ENCODE results near the gene CNIH3.

CNIH3 gene

DNA sequence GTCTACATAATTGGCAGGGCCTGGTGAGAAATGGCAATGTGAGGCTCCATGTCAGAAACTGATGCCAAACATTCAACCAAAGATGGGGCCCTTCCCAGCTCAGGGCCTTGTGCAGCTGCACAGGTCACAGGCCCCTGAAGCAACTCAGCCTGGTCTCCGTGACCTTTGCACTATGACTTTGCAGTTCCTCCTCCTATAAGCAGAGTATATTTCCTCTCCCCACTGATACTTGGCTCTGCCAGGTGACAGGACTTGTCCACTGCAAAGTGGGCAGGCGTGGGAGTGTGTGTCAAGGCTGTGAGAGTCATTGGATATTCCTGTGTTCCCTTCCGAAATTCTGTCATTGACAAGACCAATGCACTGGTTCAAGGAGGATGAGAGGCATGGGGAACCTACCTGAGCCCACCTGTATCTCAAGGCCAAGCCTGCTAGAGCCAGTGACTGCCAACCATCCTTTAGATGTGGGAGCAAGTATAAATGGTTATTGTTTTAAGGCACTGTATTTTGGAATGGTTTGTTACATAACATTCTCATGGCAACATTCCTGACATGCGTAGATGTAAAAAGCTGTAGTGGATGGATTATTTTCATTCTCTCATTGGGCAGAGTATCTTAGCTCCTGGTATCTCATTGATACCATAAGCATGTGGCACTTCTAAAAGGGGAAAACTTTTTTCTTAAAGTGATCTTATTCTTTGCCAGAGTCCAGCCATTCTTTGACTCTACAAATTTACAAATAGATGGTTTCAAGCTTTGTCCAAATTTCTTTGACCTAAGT is 75.2 kb downstream of the CNIH3 start:
- TF ChIP-seq PPARA (CRISPR knock-in tag; IDR thresholded peaks at IDR 0.05; ENCODE audit: borderline replicate concordance), result no peak
- TF ChIP-seq ARNTL (CRISPR knock-in tag; IDR thresholded peaks at IDR 0.05; ENCODE audit: borderline replicate concordance, low read depth), result no peak
- TF ChIP-seq TOX (CRISPR knock-in tag; IDR thresholded peaks at IDR 0.05; ENCODE audit: borderline replicate concordance), result no peak
- TF ChIP-seq, protein P1, sequence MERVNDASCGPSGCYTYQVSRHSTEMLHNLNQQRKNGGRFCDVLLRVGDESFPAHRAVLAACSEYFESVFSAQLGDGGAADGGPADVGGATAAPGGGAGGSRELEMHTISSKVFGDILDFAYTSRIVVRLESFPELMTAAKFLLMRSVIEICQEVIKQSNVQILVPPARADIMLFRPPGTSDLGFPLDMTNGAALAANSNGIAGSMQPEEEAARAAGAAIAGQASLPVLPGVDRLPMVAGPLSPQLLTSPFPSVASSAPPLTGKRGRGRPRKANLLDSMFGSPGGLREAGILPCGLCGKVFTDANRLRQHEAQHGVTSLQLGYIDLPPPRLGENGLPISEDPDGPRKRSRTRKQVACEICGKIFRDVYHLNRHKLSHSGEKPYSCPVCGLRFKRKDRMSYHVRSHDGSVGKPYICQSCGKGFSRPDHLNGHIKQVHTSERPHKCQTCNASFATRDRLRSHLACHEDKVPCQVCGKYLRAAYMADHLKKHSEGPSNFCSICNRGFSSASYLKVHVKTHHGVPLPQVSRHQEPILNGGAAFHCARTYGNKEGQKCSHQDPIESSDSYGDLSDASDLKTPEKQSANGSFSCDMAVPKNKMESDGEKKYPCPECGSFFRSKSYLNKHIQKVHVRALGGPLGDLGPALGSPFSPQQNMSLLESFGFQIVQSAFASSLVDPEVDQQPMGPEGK (CRISPR knock-in tag; IDR thresholded peaks at IDR 0.05; ENCODE audit: borderline replicate concordance), result no peak
- TF ChIP-seq ESRRG (CRISPR knock-in tag; IDR thresholded peaks at IDR 0.05), result no peak
- TF ChIP-seq OSR1 (CRISPR knock-in tag; IDR thresholded peaks at IDR 0.05), result no peak
- no peak for TF ChIP-seq ZFP30 (CRISPR knock-in tag; IDR thresholded peaks at IDR 0.05)
- no peak for TF ChIP-seq ZNF70 (CRISPR knock-in tag; IDR thresholded peaks at IDR 0.05)
- no peak for TF ChIP-seq SNAI2 (CRISPR knock-in tag; IDR thresholded peaks at IDR 0.05)
- TF ChIP-seq ISL1 (CRISPR knock-in tag; IDR thresholded peaks at IDR 0.05), result no peak
- TF ChIP-seq GLIS3 (CRISPR knock-in tag; IDR thresholded peaks at IDR 0.05), result no peak
- TF ChIP-seq ZFP3 (CRISPR knock-in tag; IDR thresholded peaks at IDR 0.05), result no peak
- TF ChIP-seq BACH2 (CRISPR knock-in tag; IDR thresholded peaks at IDR 0.05; ENCODE audit: borderline replicate concordance), result no peak
- TF ChIP-seq, protein P2, sequence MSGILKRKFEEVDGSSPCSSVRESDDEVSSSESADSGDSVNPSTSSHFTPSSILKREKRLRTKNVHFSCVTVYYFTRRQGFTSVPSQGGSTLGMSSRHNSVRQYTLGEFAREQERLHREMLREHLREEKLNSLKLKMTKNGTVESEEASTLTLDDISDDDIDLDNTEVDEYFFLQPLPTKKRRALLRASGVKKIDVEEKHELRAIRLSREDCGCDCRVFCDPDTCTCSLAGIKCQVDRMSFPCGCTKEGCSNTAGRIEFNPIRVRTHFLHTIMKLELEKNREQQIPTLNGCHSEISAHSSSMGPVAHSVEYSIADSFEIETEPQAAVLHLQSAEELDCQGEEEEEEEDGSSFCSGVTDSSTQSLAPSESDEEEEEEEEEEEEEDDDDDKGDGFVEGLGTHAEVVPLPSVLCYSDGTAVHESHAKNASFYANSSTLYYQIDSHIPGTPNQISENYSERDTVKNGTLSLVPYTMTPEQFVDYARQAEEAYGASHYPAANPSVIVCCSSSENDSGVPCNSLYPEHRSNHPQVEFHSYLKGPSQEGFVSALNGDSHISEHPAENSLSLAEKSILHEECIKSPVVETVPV (CRISPR knock-in tag; IDR thresholded peaks at IDR 0.05), result no peak
- ATAC-seq, result no peak

DNA sequence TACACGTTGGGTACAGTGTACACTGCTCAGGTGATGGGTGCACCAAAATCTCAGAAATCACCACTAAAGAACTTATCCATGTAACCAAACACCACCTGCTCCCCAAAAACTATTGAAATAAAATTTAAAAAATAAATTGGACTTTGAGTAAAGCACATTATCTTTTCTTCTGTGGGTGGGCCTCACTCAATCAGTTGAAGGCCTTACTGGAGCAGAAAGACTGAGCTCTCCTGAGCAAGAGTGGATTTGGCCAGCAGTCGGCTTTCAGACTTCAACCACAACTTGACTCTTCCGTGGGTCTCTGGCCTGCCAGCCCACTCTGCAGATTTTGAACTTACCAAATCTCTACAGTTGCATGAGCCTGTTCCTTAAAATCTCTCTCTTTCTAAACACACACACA is 78.9 kb downstream of the CNIH3 start:
- TF ChIP-seq TCF4 (CRISPR knock-in tag; IDR thresholded peaks at IDR 0.05; ENCODE audit: borderline replicate concordance) (no peak), ISL1 (CRISPR knock-in tag; IDR thresholded peaks at IDR 0.05) (no peak), ZC3H10 (CRISPR knock-in tag; IDR thresholded peaks at IDR 0.05) (no peak), ZFP30 (CRISPR knock-in tag; IDR thresholded peaks at IDR 0.05) (no peak), ZNF8 (CRISPR knock-in tag; IDR thresholded peaks at IDR 0.05) (no peak)
- TF ChIP-seq, protein P2 (CRISPR knock-in tag; IDR thresholded peaks at IDR 0.05), result no peak
- ATAC-seq, result no peak

DNA sequence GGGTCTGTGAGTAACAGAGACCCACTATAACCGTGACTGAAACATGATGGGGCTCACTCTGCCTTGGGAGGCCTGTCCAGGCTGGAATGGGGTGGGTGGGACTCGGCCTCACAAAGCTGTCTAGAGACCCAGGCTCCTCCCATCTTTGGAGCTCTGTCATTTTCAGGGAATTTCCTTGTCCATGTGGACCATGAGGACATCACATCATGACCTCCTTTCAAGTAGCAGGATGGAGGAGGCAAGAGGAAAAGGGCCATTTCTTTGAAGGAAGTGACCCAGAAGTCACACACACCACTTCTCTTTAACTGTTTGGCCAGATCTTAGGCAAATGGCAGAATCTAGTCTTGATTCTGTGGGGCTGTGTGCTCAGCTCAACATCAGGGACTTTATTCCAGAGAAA is 79.9 kb downstream of the CNIH3 start:
- TF ChIP-seq ZNF70 (CRISPR knock-in tag; IDR thresholded peaks at IDR 0.05), result no peak
- no peak for TF ChIP-seq RARB (CRISPR knock-in tag; IDR thresholded peaks at IDR 0.05)
- TF ChIP-seq, protein P2 (CRISPR knock-in tag; IDR thresholded peaks at IDR 0.05), result no peak
- TF ChIP-seq, protein P1 (CRISPR knock-in tag; IDR thresholded peaks at IDR 0.05; ENCODE audit: borderline replicate concordance), result no peak
- TF ChIP-seq ZFP30 (CRISPR knock-in tag; IDR thresholded peaks at IDR 0.05), result no peak
- no peak for TF ChIP-seq ZNF8 (CRISPR knock-in tag; IDR thresholded peaks at IDR 0.05)
- TF ChIP-seq, protein P3, sequence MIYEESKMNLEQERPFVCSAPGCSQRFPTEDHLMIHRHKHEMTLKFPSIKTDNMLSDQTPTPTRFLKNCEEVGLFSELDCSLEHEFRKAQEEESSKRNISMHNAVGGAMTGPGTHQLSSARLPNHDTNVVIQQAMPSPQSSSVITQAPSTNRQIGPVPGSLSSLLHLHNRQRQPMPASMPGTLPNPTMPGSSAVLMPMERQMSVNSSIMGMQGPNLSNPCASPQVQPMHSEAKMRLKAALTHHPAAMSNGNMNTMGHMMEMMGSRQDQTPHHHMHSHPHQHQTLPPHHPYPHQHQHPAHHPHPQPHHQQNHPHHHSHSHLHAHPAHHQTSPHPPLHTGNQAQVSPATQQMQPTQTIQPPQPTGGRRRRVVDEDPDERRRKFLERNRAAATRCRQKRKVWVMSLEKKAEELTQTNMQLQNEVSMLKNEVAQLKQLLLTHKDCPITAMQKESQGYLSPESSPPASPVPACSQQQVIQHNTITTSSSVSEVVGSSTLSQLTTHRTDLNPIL (CRISPR knock-in tag; IDR thresholded peaks at IDR 0.05; ENCODE audit: low read depth), result no peak
- TF ChIP-seq PPARA (CRISPR knock-in tag; IDR thresholded peaks at IDR 0.05; ENCODE audit: borderline replicate concordance), result no peak
- no peak for TF ChIP-seq ISL1 (CRISPR knock-in tag; IDR thresholded peaks at IDR 0.05)
- TF ChIP-seq ARNTL (CRISPR knock-in tag; IDR thresholded peaks at IDR 0.05; ENCODE audit: borderline replicate concordance, low read depth), result no peak
- TF ChIP-seq, protein P4, sequence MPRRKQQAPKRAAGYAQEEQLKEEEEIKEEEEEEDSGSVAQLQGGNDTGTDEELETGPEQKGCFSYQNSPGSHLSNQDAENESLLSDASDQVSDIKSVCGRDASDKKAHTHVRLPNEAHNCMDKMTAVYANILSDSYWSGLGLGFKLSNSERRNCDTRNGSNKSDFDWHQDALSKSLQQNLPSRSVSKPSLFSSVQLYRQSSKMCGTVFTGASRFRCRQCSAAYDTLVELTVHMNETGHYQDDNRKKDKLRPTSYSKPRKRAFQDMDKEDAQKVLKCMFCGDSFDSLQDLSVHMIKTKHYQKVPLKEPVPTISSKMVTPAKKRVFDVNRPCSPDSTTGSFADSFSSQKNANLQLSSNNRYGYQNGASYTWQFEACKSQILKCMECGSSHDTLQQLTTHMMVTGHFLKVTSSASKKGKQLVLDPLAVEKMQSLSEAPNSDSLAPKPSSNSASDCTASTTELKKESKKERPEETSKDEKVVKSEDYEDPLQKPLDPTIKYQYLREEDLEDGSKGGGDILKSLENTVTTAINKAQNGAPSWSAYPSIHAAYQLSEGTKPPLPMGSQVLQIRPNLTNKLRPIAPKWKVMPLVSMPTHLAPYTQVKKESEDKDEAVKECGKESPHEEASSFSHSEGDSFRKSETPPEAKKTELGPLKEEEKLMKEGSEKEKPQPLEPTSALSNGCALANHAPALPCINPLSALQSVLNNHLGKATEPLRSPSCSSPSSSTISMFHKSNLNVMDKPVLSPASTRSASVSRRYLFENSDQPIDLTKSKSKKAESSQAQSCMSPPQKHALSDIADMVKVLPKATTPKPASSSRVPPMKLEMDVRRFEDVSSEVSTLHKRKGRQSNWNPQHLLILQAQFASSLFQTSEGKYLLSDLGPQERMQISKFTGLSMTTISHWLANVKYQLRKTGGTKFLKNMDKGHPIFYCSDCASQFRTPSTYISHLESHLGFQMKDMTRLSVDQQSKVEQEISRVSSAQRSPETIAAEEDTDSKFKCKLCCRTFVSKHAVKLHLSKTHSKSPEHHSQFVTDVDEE (CRISPR knock-in tag; IDR thresholded peaks at IDR 0.05), result no peak
- no peak for TF ChIP-seq TOX (CRISPR knock-in tag; IDR thresholded peaks at IDR 0.05; ENCODE audit: borderline replicate concordance)
- no peak for TF ChIP-seq GLIS3 (CRISPR knock-in tag; IDR thresholded peaks at IDR 0.05)
- TF ChIP-seq ZFP3 (CRISPR knock-in tag; IDR thresholded peaks at IDR 0.05), result no peak
- TF ChIP-seq TCF4 (CRISPR knock-in tag; IDR thresholded peaks at IDR 0.05; ENCODE audit: borderline replicate concordance), result no peak
- no peak for TF ChIP-seq ZC3H10 (CRISPR knock-in tag; IDR thresholded peaks at IDR 0.05)
- TF ChIP-seq OSR1 (CRISPR knock-in tag; IDR thresholded peaks at IDR 0.05), result no peak

More for the DNA sequence above, 79.9 kb downstream of the CNIH3 start:
- ATAC-seq, result no peak

Data from SK-N-SH treated with all-trans-retinoic acid at 6 μM for 48 hours (cell line).